ENCODE measurements around the gene NLGN1.
A peak's percentile ranks its signal among the peaks of the same experiment; 100 is the strongest.

The NLGN1 gene

DNA sequence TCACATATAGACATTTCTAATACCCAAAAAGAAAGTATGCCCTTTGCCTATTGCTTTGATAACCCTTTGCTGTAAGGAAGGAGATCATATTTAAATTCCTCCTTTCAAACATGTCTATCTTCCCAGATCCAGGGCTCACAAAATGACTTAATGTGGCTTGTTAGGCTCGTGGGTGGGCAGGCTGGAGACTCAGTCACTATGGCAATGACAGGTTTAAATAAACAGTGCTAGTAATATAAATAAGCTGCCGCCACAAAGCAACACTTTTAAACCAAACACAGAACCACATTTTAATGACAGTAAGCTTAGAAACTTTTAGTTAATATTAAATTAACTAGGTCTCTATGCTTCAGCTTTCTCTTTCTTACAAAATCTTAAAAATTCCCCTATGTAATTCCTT lies 845.6 kb downstream of the NLGN1 start:
- no peak for FAIRE-seq

DNA sequence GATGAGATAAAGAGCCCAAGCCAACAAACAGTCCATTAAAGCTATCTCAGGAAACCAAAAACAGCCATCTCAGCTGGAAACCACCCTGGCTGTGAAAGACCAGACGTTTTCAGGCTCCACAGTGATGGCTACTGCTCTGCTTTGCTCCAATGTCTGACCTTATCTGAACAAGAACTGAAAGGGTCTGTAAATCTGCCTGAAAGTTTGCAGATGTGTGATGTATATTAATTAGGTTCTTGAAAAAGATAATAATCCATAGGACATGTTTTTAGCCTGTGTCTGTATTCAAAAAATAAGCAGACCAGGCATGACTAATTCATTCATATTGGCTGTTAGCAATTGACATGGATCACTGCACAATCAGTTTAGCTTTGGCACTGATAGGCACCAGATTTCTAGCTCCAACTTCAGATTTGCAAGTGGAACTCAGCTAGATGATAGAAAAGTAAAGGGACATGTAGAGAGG lies 850.2 kb downstream of the NLGN1 start:
- no peak for FAIRE-seq

DNA sequence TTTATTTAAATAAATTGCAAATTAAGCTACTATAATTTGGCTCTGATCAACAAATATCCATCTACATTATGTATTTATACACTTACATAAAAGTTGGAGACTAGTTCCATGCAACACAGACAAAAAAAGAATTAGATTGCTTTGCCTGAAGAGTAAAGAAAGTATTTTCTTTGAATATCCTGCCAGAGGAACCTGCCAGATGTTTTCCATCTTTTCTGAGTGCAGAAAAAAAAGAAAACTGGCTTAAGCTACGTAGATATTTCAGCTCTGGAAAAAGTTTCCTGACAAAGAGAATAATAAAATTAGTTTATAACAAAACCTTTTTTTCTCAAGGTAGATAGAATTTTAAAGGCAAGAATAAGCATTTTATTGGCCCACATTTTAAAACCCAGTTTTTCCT lies 854.1 kb downstream of the NLGN1 start:
- FAIRE-seq, result peak; percentile 93

DNA sequence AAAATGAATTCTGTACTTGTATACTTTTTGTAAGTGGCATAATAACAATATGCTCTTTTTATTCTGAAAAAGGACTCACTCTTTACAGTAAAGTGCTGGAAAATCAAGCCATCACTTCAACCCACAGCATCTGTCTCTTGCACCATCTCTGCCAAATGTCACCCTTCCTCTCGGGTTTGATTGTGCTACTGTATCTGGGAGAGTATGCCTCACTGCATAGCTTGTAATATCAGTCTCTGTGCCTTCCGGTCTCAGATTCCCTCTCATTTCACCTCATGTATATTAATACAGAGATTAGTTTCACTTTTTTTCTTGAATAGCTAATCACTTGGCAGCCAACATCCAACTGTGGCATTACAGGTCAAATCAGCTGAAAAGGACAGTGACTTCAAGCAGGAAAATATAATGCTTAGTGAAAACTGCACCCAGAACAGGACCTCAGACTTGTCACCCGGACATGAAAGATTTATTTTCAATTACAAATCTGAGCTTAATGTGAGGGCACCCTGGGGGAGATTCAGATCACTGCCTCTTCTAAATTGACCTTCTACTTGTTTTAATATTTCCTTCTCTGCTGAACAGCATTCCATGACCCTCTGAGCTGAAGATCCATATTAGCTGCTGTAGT lies 855.8 kb downstream of the NLGN1 start:
- FAIRE-seq, result no peak

DNA sequence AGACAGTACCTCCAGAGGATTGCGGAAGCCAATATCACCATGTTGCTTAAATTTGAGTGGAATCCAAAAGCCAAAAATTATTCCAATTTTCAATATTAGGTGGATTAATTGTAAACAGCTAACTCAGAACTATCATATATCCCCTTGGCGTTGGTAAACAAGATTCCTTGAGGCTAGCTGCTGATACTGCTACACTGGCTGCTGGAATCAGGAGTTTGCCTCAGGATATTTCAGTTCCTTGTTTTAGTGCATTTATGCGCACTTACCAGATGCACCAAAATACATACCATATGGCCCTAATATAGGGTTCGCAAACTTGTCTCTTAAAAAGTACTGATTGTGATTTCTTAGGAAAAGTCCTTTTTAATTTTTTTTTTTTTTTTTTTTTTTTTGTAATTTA lies 856.4 kb downstream of the NLGN1 start:
- no peak for FAIRE-seq

DNA sequence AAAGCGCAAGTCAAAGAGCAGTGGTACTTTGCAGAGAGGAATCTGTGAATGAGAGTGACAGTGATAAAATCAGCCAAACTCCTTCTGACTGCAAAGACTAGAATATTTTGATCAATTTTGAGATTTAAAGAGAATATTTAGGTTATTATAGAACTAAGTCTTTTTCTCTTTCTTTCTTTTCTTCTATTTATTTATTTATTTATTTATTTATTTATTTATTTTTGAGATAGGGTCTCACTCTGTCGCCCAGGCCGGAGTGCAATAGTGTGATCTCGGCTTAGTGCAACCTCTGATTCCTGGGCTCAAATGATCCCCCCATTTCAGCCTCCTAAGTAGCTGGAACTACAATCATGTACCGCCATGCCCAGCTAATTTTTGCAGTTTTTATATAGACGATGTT lies 857.9 kb downstream of the NLGN1 start:
- no peak for FAIRE-seq

DNA sequence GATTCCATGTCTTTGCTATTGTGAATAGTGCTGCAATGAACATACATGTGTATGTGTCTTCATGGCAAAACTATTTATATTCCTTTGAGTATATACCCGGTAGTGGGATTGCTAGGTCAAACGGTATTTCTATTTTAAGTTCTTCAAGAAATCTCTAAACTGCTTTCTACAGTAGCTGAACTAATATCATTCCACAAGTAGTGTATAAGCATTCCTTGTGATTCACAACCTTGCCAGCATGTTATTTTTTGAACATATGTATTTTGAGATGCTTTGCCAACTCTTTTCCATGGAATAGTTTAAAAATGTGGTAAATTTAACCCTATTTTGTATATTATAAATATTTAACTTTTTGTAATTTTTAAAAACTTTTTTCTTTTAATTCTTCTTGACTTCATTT lies 868.9 kb downstream of the NLGN1 start:
- no peak for FAIRE-seq

DNA sequence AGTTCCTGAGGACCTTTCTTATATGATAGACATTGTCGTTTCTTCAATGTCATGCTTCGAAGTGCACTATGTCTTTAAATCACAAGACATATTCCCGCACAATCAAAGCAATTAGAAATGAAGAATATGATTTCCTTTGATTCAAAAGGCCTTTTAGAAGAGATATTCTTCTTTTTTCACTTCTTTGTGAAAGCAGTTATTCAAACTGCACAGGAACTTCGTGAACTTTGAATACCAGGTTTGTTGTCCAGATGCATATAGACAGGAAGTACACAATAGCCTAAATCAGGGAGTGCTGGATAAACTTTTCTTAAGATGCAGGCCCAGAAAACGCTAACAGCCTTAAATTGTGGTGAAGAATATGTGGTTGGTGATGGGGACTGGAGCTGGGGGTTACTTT lies 870.5 kb downstream of the NLGN1 start:
- no peak for FAIRE-seq

DNA sequence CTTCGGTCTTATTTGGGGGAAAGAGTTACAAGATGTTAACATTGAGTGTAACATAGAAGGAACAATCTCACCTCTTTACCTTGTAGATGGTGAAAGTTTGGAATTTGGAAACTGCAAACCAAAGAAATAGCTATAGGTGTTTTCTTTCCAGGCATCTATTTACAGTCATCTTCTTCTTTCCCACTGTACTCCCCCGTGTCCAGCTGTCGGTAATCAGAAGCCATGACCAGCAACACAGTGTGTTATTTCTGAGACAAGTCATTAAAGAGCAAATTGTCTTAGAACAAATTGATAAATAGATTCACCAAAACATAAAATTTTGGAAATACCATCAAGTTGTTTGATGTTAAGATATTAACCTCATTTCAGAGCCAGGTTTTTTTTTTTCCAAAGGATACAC lies 871.0 kb downstream of the NLGN1 start:
- peak; percentile 46 for FAIRE-seq

DNA sequence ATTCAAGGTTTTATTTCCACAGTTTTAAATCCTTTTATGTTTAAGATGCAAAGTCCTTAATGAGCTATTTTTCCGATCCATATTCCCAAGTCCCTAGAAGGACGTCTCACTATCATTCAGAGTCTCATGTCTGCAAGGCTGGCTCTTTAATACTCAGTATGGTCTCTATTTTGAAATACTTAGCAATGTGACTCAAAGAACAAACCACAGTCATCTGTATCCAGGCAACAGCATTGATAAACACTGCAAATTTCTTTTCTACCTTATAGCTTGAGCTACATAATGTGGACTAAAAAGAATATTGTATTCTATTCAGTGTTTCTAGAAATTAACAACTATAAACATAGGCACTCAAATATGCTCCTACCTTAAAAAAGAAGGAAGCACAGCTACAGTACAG lies 873.3 kb downstream of the NLGN1 start:
- FAIRE-seq, result no peak

DNA sequence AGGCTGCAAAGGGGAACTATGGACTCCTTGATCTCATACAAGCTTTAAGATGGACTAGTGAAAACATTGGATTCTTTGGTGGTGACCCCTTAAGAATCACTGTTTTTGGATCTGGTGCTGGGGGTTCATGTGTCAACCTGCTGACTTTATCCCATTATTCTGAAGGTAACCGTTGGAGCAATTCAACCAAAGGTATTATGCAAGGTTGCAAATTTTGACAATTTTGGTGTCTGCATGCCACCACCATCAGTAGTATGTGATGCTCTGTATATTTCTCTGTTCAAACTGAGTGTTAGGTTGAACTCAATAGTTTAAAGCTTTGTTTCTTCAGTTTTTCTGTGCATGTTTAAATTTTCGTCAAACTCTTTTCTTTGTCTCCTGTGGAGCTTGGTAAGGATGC lies 877.8 kb downstream of the NLGN1 start:
- FAIRE-seq, result no peak

DNA sequence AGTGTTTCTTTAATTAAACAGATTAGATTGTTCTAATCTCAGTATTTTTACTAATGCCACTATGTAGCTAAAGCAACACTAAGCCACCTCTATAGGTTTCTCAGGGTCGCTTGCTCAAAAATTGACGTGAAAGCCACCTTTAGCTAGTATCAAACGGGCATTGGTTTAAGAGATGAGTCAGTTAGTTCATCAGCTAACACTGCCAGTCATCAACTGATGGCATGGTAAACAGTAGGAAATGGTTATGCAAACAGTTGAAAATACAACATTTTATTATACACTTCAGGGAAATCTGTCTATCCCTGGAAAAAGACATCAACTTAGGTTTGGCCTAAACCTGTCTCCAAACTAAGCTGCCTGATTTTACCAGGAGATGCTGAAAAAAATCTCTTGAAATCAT lies 879.3 kb downstream of the NLGN1 start:
- FAIRE-seq, result no peak

DNA sequence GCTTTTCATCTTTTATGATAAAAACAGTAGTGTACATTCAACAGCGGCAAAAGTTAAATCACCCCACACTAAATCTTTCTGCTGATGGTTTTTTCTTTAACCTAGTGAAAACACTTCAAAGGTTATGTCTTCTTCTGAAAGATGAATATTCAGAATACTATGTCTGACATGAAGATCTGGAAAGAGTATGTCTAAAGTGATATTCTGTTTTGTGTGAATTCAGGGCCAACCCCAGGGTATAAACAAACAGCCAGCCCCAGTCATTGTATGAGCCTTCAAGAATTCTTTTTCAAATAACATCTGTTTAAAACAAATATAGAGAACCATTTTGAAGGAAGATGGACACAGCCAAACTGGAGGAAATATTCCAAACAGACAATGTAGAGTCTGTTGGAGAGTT lies 880.5 kb downstream of the NLGN1 start:
- no peak for FAIRE-seq

DNA sequence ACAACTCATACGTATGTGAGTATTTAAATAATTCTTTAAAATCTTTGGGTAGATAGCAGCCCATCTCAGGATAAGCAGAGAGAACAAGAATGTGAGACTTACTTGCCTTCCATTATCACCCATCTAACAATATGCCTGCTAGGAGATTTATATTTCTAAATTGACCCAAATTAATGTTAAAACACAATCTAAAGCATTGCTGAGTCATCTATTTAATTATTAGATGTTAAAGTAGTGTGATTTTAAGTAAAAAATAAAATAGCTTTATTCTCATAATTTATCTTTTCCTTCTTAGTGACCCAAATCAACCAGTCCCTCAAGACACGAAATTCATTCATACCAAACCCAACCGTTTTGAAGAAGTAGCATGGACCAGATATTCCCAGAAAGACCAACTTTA lies 882.6 kb downstream of the NLGN1 start:
- no peak for FAIRE-seq

DNA sequence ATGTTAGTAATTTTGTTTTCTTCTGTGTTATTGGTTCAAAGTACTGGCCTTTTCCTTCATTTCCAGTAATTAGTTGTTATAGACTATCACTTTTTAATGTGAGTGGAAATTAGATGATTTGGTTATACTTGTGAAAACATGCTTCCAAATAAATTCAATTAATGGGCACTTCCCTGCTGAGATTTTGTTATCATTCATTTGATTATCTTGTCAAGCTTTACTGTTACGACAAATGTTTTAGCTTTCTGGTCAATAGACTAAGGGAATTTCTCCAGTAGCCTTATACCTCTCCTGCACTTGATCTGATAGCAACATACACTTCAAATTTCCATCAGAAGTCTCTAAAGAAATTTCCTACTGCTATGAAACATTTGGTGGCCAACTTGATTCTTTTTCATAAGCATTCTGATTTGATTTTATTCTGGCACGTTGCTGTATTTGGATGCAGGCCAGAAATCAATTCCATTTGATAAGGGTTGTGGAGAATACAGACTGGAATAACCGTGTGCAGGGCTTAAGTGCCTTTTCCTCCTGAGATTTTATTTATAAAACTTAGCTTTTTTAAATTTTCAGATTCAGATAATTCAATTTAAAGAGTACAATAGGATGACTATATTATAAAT lies 887.8 kb downstream of the NLGN1 start:
- FAIRE-seq, result no peak

DNA sequence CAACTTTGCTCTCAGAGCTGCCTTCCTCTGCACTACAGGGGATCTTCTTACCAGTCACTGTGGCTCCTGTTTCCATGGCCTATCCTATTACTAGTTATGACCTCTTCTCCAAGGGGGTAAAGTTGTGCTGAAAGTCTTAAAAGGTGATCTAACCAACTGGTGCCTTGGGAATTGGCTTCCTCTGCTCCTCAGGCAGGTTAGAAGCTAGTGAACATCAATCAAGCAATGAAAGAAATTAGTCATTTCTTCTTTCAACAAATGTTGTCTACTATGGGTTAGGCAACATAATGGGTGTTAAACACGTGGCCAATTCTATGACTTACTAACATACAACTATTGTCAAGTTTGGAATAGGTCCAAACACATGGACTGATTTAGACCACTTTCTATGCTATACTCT lies 890.2 kb downstream of the NLGN1 start:
- FAIRE-seq, result no peak

DNA sequence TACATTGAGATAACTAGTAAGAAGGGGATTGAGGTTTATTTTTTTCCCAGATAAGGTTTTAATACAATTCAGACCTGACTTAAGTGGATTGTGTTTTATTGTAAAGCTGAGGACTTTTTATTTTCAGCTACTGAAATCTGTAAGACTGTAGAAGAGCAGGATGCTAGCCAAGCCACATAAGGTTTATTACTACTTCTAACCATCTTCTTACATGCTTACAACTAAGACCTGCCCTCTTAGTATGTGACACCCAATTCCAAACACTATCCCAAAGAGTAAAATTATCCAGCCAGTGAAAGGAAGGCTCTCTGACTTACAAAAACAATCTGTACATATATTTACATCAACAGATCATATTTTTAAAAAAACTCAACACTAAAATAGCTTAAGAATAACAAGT lies 897.1 kb downstream of the NLGN1 start:
- no peak for FAIRE-seq

DNA sequence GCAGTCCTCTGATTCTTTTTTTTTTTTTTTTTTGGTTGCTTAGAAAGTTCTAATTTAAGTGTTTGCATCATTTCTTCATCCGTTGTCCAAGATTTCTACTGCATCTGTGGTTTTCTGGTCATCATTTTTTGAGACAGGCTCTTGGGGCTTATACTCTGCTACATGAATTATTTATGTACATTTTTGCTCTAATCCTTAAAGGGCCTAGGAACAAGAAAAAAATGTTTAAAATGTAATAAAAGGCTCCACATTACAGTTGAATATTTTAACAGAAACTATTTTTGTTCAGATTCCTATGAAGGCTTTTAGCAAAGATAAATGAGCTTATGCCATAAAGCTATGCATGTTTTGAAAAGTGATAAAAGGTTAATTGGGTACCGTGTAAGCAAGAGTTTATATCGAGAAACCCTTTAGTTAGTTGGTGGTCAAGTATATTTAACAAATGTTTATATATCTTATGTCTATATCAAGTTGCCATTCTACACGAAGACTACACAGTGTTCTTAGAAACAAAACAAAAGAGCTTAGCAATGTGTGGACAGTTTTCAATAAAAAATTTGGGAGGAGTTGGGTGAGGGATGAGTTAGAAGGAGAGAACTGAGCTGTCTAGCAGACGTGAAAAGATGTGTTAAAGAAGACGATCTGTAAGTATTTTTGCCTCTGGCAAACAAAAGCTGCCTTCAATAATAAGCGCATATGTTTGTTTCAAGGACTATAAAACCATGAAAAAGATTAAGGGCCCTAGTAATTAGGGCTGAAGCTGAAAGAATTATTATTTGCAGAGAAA lies 898.0 kb downstream of the NLGN1 start:
- peak; percentile 8 for FAIRE-seq

DNA sequence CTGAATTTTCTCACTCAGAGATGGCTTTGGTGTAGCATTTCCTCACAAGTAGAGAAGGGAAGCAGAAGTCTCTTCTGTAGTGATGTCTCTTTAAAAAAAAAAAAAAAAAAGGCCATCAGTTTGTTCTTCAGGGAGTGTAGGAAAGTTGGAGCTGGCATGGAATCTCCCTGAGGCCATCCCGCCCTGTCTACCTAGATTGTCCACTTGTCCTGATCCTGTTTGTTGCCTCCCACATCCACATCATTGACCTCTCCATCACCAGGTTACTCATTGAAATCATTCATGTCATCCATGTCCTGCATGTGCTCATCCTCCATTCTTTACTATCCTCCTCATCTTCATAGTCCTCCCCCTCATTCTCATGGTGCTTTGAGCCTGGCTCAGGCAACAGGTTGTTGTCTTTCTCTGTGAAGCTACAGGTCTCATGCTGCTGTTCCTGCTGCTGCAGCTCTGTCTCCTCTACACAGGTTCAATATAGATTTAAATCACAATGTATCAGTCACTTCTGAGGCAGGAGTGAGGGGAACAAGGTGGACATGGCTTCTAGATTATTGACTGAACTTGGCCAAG lies 905.3 kb downstream of the NLGN1 start:
- FAIRE-seq, result no peak

DNA sequence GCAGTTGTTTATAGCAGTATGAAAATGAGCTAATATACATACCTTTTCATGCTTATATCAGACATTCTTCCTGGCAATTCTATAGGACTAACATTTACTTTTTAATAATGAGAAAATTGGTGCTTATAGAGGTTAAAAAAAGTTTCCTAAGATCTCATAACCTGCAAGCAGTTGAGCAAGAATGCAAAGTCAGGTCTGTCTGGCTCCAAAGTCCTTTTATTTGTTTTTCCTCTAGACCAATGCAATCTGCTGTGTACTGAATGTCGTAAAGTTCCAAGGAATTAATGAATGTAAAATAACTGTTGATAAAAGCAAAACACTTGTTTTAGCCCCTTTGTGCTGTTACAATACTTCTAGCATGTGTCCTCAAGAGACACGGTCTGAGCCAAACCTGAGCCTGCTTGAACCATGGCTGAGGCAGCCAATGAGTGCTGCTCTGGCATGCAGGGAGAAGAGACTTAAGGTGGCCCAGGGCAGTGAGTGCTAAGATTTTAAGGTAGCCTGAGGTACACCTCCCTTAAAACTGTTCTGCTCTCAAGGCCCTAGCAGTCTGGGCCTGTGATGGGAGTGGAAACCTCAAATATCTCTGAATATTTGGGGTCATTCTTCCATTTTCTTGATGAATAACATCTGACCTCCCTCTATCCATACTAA lies 906.5 kb downstream of the NLGN1 start:
- FAIRE-seq, result no peak

DNA sequence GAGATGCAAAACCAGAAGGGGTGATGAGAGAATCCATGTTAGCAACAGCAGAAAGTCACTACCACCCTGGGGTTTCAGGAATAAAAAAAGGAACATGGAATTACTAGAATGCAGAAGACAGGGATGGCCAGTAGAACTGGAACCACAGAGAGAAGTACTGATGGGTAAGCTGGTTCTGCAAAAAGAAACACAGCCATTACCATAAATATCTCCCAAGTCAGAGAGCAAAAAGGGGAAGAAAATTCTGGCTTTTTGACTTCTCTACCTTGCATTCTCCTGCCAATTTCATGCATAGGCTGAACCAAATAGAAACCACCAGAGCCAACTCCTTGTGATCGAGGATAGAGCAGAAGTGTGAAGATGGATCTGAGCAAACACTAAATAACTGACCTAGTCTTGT lies 911.2 kb downstream of the NLGN1 start:
- FAIRE-seq, result no peak

DNA sequence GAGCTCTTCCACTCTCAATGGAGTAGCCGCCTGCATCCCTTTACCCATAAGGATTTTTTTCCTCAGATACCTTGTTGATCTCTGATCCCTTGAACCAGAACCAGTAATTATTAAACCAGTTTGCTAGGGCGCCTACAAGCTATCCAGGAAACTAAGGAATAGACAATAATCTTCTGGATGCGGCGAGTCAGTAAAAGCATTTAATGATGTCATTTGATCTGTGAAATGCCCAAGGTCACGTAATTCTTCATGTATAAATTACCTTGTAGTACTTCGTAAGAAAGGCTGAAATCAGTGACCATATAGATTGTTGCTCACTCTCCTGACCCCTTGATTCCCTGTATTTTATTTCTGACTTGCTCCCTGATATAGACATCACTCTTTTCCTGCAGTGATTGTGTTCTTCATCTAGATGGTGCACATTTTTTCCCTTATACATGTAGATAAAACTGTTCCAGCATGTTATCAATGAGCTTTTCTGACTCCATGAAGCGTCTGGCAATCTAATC lies 913.0 kb downstream of the NLGN1 start:
- FAIRE-seq, result no peak

DNA sequence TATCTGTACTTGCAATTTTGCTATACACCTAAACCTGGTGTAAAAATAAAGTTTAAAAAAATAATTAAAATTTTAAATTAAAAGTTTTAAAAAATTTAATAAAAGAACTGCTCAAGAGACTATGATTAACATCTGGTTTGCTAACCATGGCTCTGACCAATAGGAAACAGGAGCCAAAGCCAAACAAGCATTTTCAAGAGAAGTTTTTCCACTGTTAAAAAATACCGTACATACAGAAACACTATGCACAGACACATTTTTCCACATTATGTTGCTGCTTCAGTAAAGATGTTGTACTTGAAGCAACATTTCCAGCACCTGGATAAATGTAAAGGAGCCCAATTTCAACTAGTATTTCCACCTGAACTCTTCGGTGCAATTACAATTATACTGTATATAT lies 917.7 kb downstream of the NLGN1 start:
- FAIRE-seq, result no peak

Data from endometrium (tissue), 2 donors.